Cardiac muscle cell (in vitro differentiated cells and primary cell): ENCODE data around the gene C7. TPM values are rescaled to one million over a fixed set of nuclear protein-coding genes. Genes with fewer than 3 reads are reported as not detected.

ENCODE experiments used
- DNase-seq, 2 donors: peaks; one replicate each; pipeline versions ENCODE4 v3.0.0 to v3.0.0-alpha.2; 2010 to 2017; ENCODE audit warnings: low read depth in 1 of 2, low spot score in 1 of 2
- H3K27ac ChIP-seq: fragments of 200-600 bp; sonication (generic); 2 replicates; pipeline ENCODE4 v1.5.1; 2016
- H3K27me3 ChIP-seq: fragments of 200-600 bp; sonication (generic); 2 replicates; pipeline ENCODE4 v1.6.0; 2016; ENCODE audit warnings: control low read depth
- H3K36me3 ChIP-seq: fragments of 200-600 bp; sonication (generic); 2 replicates; pipeline ENCODE4 v1.5.1; 2016; ENCODE audit warnings: control low read depth
- H3K4me1 ChIP-seq: fragments of 200-600 bp; sonication (generic); 2 replicates; pipeline ENCODE4 v1.8.1; 2017; ENCODE audit warnings: low read depth, mild to moderate bottlenecking, mixed run types
- H3K4me3 ChIP-seq: fragments of 200-600 bp; sonication (generic); 2 replicates; pipeline ENCODE4 v1.5.1; 2016; ENCODE audit warnings: mild to moderate bottlenecking
- H3K9me3 ChIP-seq: fragments of 200-600 bp; sonication (generic); 2 replicates; pipeline ENCODE4 v1.5.1; 2017; ENCODE audit warnings: low read depth, mild to moderate bottlenecking, control low read depth
- polyA plus RNA-seq: library from polyadenylated mRNA; unstranded; fragments of >200 nt; fragmentation: Nextera tagmentation; extraction: Ambion mirVana; gene quantifications from 2 replicates; pipeline ENCODE4 v1.2.1, GENCODE V29; 2016
- total RNA-seq: library from RNA; depleted of rRNA; stranded (reverse); fragments of >200 nt; gene quantifications from 2 replicates; pipeline ENCODE4 v1.2.3, GENCODE V29; 2016
- TF ChIP-seq, protein P1 (sequence below): IDR thresholded peaks from 2 replicates; pipeline ENCODE4 v1.5.1; 2012; ENCODE audit warnings: low read depth, mild to moderate bottlenecking, low read length

The C7 gene
- total and polyA plus RNA-seq, 2 experiments from 2014 or later: 64.0 to 153 TPM

- no peaks in the 10 kb centered on the region for H3K9me3 ChIP-seq
- no peak overlapping the region for H3K4me3 ChIP-seq
- no peaks in the 10 kb centered on the region for H3K4me1 ChIP-seq
- no peaks in the 10 kb centered on the region for H3K27me3 ChIP-seq
- no peak for DNase-seq
- H3K27ac ChIP-seq: no peak overlapping the region
- TF ChIP-seq, protein P1, sequence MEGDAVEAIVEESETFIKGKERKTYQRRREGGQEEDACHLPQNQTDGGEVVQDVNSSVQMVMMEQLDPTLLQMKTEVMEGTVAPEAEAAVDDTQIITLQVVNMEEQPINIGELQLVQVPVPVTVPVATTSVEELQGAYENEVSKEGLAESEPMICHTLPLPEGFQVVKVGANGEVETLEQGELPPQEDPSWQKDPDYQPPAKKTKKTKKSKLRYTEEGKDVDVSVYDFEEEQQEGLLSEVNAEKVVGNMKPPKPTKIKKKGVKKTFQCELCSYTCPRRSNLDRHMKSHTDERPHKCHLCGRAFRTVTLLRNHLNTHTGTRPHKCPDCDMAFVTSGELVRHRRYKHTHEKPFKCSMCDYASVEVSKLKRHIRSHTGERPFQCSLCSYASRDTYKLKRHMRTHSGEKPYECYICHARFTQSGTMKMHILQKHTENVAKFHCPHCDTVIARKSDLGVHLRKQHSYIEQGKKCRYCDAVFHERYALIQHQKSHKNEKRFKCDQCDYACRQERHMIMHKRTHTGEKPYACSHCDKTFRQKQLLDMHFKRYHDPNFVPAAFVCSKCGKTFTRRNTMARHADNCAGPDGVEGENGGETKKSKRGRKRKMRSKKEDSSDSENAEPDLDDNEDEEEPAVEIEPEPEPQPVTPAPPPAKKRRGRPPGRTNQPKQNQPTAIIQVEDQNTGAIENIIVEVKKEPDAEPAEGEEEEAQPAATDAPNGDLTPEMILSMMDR: no peak
- H3K36me3 ChIP-seq: no peaks in the 10 kb centered on the region
Observed at GRCh38 chr5:40999142-40999541, 89.8 kb downstream of the C7 start.

GRCh38 chr5:40999966-41000365 is 90.7 kb downstream of the C7 start:
- H3K27ac ChIP-seq: no peak overlapping the region
- no peak overlapping the region for H3K4me3 ChIP-seq
- no peaks in the 10 kb centered on the region for H3K4me1 ChIP-seq
- TF ChIP-seq, protein P1: no peak
- DNase-seq: peak in 1 of 2 donors; percentile 31
- no peaks in the 10 kb centered on the region for H3K9me3 ChIP-seq
- H3K27me3 ChIP-seq: no peaks in the 10 kb centered on the region
- no peaks in the 10 kb centered on the region for H3K36me3 ChIP-seq

GRCh38 chr5:41003670-41004376 is 94.5 kb downstream of the C7 start:
- DNase-seq: no peak
- Histone ChIP-seq H3K4me3 (no peak overlapping the region), H3K9me3 (no peaks in the 10 kb centered on the region), H3K27ac (no peak overlapping the region), H3K27me3 (no peaks in the 10 kb centered on the region), H3K4me1 (no peaks in the 10 kb centered on the region), H3K36me3 (no peaks in the 10 kb centered on the region)
- TF ChIP-seq, protein P1: no peak

DNA sequence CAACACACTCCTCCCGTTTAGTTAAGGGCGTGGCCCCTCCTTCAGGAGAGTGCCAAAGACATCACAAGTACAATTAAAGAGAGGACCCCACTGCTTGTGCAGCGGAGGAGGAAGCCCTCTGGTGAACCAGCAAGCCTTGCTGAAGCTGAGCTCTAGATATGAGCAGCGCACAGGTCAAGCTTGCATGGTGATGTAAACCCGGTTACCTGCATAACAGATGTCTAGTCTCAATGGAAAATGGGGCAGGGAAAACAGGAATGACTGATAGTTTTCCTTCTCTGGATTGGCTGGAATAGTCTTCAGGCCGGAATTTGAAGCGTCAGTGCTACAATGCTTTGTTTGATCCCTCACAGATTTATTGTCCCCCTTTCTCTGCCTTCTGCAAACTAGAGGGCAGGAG is 95.6 kb downstream of the C7 start:
- H3K36me3 ChIP-seq: no peaks in the 10 kb centered on the region
- TF ChIP-seq, protein P1: no peak
- H3K4me3 ChIP-seq: no peak overlapping the region
- no peaks in the 10 kb centered on the region for H3K4me1 ChIP-seq
- no peak overlapping the region for H3K27ac ChIP-seq
- H3K27me3 ChIP-seq: no peaks in the 10 kb centered on the region
- no peak for DNase-seq
- H3K9me3 ChIP-seq: no peaks in the 10 kb centered on the region

GRCh38 chr5:41009232-41009631 is 99.9 kb downstream of the C7 start:
- H3K4me3 ChIP-seq: no peak overlapping the region
- H3K9me3 ChIP-seq: no peaks in the 10 kb centered on the region
- TF ChIP-seq, protein P1: no peak
- H3K4me1 ChIP-seq: no peaks in the 10 kb centered on the region
- H3K36me3 ChIP-seq: no peaks in the 10 kb centered on the region
- peak in 1 of 2 donors; percentile 52 for DNase-seq
- no peak overlapping the region for H3K27ac ChIP-seq
- no peaks in the 10 kb centered on the region for H3K27me3 ChIP-seq

GRCh38 chr5:41010572-41010971 is 101.3 kb downstream of the C7 start:
- Histone ChIP-seq H3K4me1 (no peaks in the 10 kb centered on the region), H3K4me3 (no peak overlapping the region), H3K36me3 (no peaks in the 10 kb centered on the region), H3K9me3 (no peaks in the 10 kb centered on the region), H3K27ac (no peak overlapping the region), H3K27me3 (no peaks in the 10 kb centered on the region)
- no peak for DNase-seq
- TF ChIP-seq, protein P1: no peak
